ENCODE results near the gene TUBGCP3. TPM values are rescaled to one million over a fixed set of nuclear protein-coding genes. Genes with fewer than 3 reads are reported as not detected.

The TUBGCP3 gene
- total RNA-seq, 4 donors from 2014 or later, result 19.7 to 62.3 (median 38.8) TPM

- no peak for DNase-seq
- no peaks in the 10 kb centered on the region for H3K9me3 ChIP-seq
- H3K36me3 ChIP-seq, result no peaks in the 10 kb centered on the region
- H3K4me1 ChIP-seq, result no peaks in the 10 kb centered on the region
- H3K27me3 ChIP-seq, result no peaks in the 10 kb centered on the region
- TF ChIP-seq CTCF (IDR thresholded peaks at IDR 0.05), result no peak
- TF ChIP-seq POLR2A (IDR thresholded peaks at IDR 0.05), result no peak
- no peak overlapping the region for H3K4me3 ChIP-seq
- H3K27ac ChIP-seq, result no peak overlapping the region
- intact Hi-C loops (cut with DNase I; ENCODE audit: low total_unique reads), result no loop called here
Observed at GRCh38 chr13:112592181-112592580, 4.2 kb upstream of the TUBGCP3 start.

- H3K4me3 ChIP-seq, result peak overlapping the region; percentile 90 to 95
- H3K9me3 ChIP-seq, result no peaks in the 10 kb centered on the region
- DNase-seq, result no peak
- TF ChIP-seq POLR2A (IDR thresholded peaks at IDR 0.05), result no peak
- TF ChIP-seq CTCF (IDR thresholded peaks at IDR 0.05), result no peak
- H3K27me3 ChIP-seq, result no peaks in the 10 kb centered on the region
- intact Hi-C loops (cut with DNase I; ENCODE audit: low total_unique reads), result no loop called here
- no peaks in the 10 kb centered on the region for H3K4me1 ChIP-seq
- H3K27ac ChIP-seq, result peak overlapping the region; percentile 92 to 94
- no peaks in the 10 kb centered on the region for H3K36me3 ChIP-seq
Observed at GRCh38 chr13:112588490-112589297, 741 bp upstream of the TUBGCP3 start.

- TF ChIP-seq CTCF (IDR thresholded peaks at IDR 0.05), result peak in 1 of 4 experiments; percentile 10
- peak in 1 of 2 donors; percentile 13 for TF ChIP-seq POLR2A (IDR thresholded peaks at IDR 0.05)
- no peaks in the 10 kb centered on the region for H3K4me1 ChIP-seq
- H3K27me3 ChIP-seq, result no peaks in the 10 kb centered on the region
- H3K4me3 ChIP-seq, result peak overlapping the region; percentile 90 to 95
- peak; percentile 88 to 89 for DNase-seq
- no peaks in the 10 kb centered on the region for H3K9me3 ChIP-seq
- no peaks in the 10 kb centered on the region for H3K36me3 ChIP-seq
- intact Hi-C loops (cut with DNase I; ENCODE audit: low total_unique reads), result no loop called here
- peak overlapping the region; percentile 92 to 94 for H3K27ac ChIP-seq
Observed at GRCh38 chr13:112587212-112587763, 665 bp downstream of the TUBGCP3 start.

- H3K4me1 ChIP-seq, result no peaks in the 10 kb centered on the region
- peak overlapping the region; percentile 92 to 94 for H3K27ac ChIP-seq
- H3K36me3 ChIP-seq, result no peaks in the 10 kb centered on the region
- intact Hi-C loops (cut with DNase I; ENCODE audit: low total_unique reads), result no loop called here
- H3K9me3 ChIP-seq, result no peaks in the 10 kb centered on the region
- H3K27me3 ChIP-seq, result no peaks in the 10 kb centered on the region
- H3K4me3 ChIP-seq, result peak overlapping the region in 1 of 2 donors; percentile 90
- TF ChIP-seq CTCF (IDR thresholded peaks at IDR 0.05) (no peak), POLR2A (IDR thresholded peaks at IDR 0.05) (no peak)
- DNase-seq, result no peak
Observed at GRCh38 chr13:112586334-112586960, 1.5 kb downstream of the TUBGCP3 start.

Data from uterus (tissue), 4 donors.